H1 (cell line): ENCODE data around the gene VASP. TPM values are rescaled to one million over a fixed set of nuclear protein-coding genes. Genes with fewer than 3 reads are reported as not detected.

Source experiments
- CTCF ChIA-PET: fragments of 300-600 bp; sonication (Branson Sonifier 250); formaldehyde crosslinking; loops from one replicate; lab custom pipeline; 2021; ENCODE audit not compliant: partially characterized antibody; lab: Charles Lee
- POLR2A ChIA-PET: fragments of 300-600 bp; sonication (Branson Sonifier 250); formaldehyde crosslinking; loops from one replicate; lab custom pipeline; 2021; ENCODE audit warnings: inconsistent platforms; ENCODE audit not compliant: partially characterized antibody; lab: Charles Lee
- DNase-seq, 2 experiments: peaks; one replicate each; pipeline versions ENCODE4 v3.0.0 to v3.0.0-alpha.2; 2010 to 2022; ENCODE audit warnings: low spot score in 2 of 2, low read depth in 1 of 2, mixed read lengths in 1 of 2
- FAIRE-seq: peaks from 2 replicates; lab custom pipeline; 2011; peaks lifted over from hg19 to GRCh38; lab: Jason Lieb, UNC
- H2AFZ ChIP-seq: 2 replicates; pipeline ENCODE4 v1.8.1; 2012; ENCODE audit warnings: low read length, inconsistent platforms
- H2AK5ac ChIP-seq: 2 replicates; pipeline ENCODE4 v1.6.1; 2013; ENCODE audit warnings: low read depth, low read length
- H2BK120ac ChIP-seq: replicated peaks from 2 replicates; pipeline ENCODE3; 2013; ENCODE audit warnings: low read depth, low read length, inconsistent platforms
- H2BK12ac ChIP-seq: 2 replicates; pipeline ENCODE4 v1.6.1; 2013; ENCODE audit warnings: low read depth, low read length
- H2BK15ac ChIP-seq: 2 replicates; pipeline ENCODE4 v1.6.1; 2013; ENCODE audit warnings: low read length
- H2BK20ac ChIP-seq: 2 replicates; pipeline ENCODE4 v1.6.1; 2013; ENCODE audit warnings: low read length
- H2BK5ac ChIP-seq: 2 replicates; pipeline ENCODE4 v1.6.1; 2013; ENCODE audit warnings: low read depth, low read length
- H3K14ac ChIP-seq: 2 replicates; pipeline ENCODE4 v1.6.1; 2013; ENCODE audit warnings: inconsistent platforms; ENCODE audit not compliant: insufficient read length
- H3K18ac ChIP-seq: 2 replicates; pipeline ENCODE4 v1.6.1; 2013; ENCODE audit warnings: low read length; ENCODE audit errors: extremely low read depth
- H3K23ac ChIP-seq: 2 replicates; pipeline ENCODE4 v1.6.1; 2013; ENCODE audit warnings: inconsistent platforms; ENCODE audit not compliant: insufficient read length
- H3K23me2 ChIP-seq: 2 replicates; pipeline ENCODE4 v1.6.1; 2013; ENCODE audit warnings: low read depth, low read length
- H3K27ac ChIP-seq: 2 replicates; pipeline ENCODE4 v1.6.1; 2011; ENCODE audit warnings: low read depth, low read length, inconsistent platforms
- H3K27me3 ChIP-seq, 4 experiments: replicated peaks in 1 of 4; 1 replicate in 1 of 4; 2 replicates in 3 of 4; pipeline versions ENCODE4 v1.6.1 to v1.8.1; 2011 to 2013; ENCODE audit warnings: low read length in 3 of 4, mild to moderate bottlenecking in 3 of 4, inconsistent platforms in 2 of 4, mixed read lengths in 2 of 4, moderate library complexity in 1 of 4; ENCODE audit not compliant: control insufficient read depth in 3 of 4, insufficient read depth in 3 of 4; ENCODE audit errors: extremely low read depth in 1 of 4
- H3K36me3 ChIP-seq, 4 experiments: 2 replicates each; pipeline versions ENCODE4 v1.6.1 to v1.8.1; 2011 to 2013; ENCODE audit warnings: mild to moderate bottlenecking in 4 of 4, low read length in 3 of 4, moderate library complexity in 2 of 4, control low read depth in 1 of 4, inconsistent platforms in 1 of 4; ENCODE audit not compliant: insufficient read depth in 4 of 4, control insufficient read depth in 2 of 4
- H3K4ac ChIP-seq: replicated peaks from 2 replicates; pipeline ENCODE3; 2013; ENCODE audit warnings: low read length, low read depth, mixed read lengths, inconsistent platforms; ENCODE audit not compliant: insufficient read length
- H3K4me1 ChIP-seq, 4 experiments: replicated peaks in 1 of 4; 1 replicate in 1 of 4; 2 replicates in 3 of 4; pipeline versions ENCODE4 v1.6.1 to v1.8.1; 2011 to 2013; ENCODE audit warnings: low read length in 3 of 4, inconsistent platforms in 2 of 4, mixed read lengths in 1 of 4; ENCODE audit not compliant: insufficient read depth in 4 of 4, control insufficient read depth in 3 of 4
- H3K4me2 ChIP-seq, 2 experiments: 2 replicates each; pipeline versions ENCODE4 v1.6.1 to v1.8.1; 2011 to 2013; ENCODE audit warnings: low read depth in 2 of 2, low read length in 2 of 2, control low read depth in 1 of 2, inconsistent platforms in 1 of 2, mild to moderate bottlenecking in 1 of 2; ENCODE audit not compliant: insufficient read depth in 1 of 2
- H3K4me3 ChIP-seq, 4 experiments: fragments of 200-600, 300-600 bp in 1 of 4; sonication (generic), shearing (Covaris generic), sonication (Bioruptor Twin) in 1 of 4; 2 replicates each; pipeline versions ENCODE4 v1.5.1 to v1.8.1; 2011 to 2016; ENCODE audit warnings: low read length in 4 of 4, low read depth in 3 of 4, control low read depth in 2 of 4, inconsistent platforms in 2 of 4, mild to moderate bottlenecking in 2 of 4, mixed read lengths in 1 of 4, moderate library complexity in 1 of 4; ENCODE audit not compliant: insufficient read depth in 2 of 4; ENCODE audit errors: extremely low read depth in 1 of 4
- H3K56ac ChIP-seq: replicated peaks from 2 replicates; pipeline ENCODE3; 2013; ENCODE audit warnings: low read depth, mild to moderate bottlenecking, mixed read lengths, low read length, inconsistent platforms; ENCODE audit not compliant: insufficient read length
- H3K79me1 ChIP-seq: 2 replicates; pipeline ENCODE4 v1.6.1; 2013; ENCODE audit warnings: low read depth, low read length, control low read depth
- H3K79me2 ChIP-seq, 2 experiments: 2 replicates each; pipeline versions ENCODE4 v1.6.1 to v1.8.1; 2012 to 2013; ENCODE audit warnings: low read length in 2 of 2, mild to moderate bottlenecking in 2 of 2, inconsistent platforms in 1 of 2; ENCODE audit not compliant: insufficient read depth in 2 of 2, control insufficient read depth in 1 of 2
- H3K9ac ChIP-seq, 4 experiments: replicated peaks in 1 of 4; 1 replicate in 1 of 4; 2 replicates in 3 of 4; pipeline versions ENCODE4 v1.6.1 to v1.8.1; 2011 to 2013; ENCODE audit warnings: low read depth in 3 of 4, low read length in 3 of 4, control low read depth in 2 of 4, mild to moderate bottlenecking in 2 of 4, moderate library complexity in 2 of 4, inconsistent platforms in 1 of 4; ENCODE audit errors: extremely low read depth in 1 of 4
- H3K9me3 ChIP-seq, 2 experiments: 2 replicates each; pipeline versions ENCODE4 v1.6.1 to v1.8.1; 2012 to 2013; ENCODE audit warnings: mild to moderate bottlenecking in 2 of 2, moderate library complexity in 2 of 2, control low read depth in 1 of 2, inconsistent platforms in 1 of 2, low read depth in 1 of 2, low read length in 1 of 2, mixed read lengths in 1 of 2; ENCODE audit not compliant: insufficient read depth in 2 of 2
- H4K20me1 ChIP-seq, 2 experiments: replicated peaks in 1 of 2; 2 replicates each; pipeline versions ENCODE3 to v1.8.1; 2011 to 2013; ENCODE audit warnings: inconsistent platforms in 2 of 2, low read length in 2 of 2, mild to moderate bottlenecking in 1 of 2; ENCODE audit not compliant: insufficient read depth in 2 of 2, control insufficient read depth in 1 of 2
- H4K5ac ChIP-seq: 2 replicates; pipeline ENCODE4 v1.6.1; 2013; ENCODE audit warnings: low read length, low read depth, mixed read lengths, inconsistent platforms; ENCODE audit not compliant: insufficient read length
- H4K8ac ChIP-seq: 2 replicates; pipeline ENCODE4 v1.8.0; 2013; ENCODE audit warnings: mild to moderate bottlenecking, moderate library complexity, low read length, inconsistent platforms; ENCODE audit not compliant: insufficient read depth; ENCODE audit errors: extremely low read depth
- H4K91ac ChIP-seq: replicated peaks from 2 replicates; pipeline ENCODE3; 2013; ENCODE audit warnings: low read length, mixed read lengths, inconsistent platforms; ENCODE audit not compliant: insufficient read length
- HDAC2 ChIP-seq, 2 experiments: fragments of 300-600 bp in 1 of 2; sonication (generic) in 1 of 2; IDR thresholded peaks; 2 replicates each; pipeline ENCODE4 v1.6.1; 2011 to 2012; ENCODE audit warnings: low read depth in 2 of 2, low read length in 2 of 2, mild to moderate bottlenecking in 2 of 2, moderate library complexity in 2 of 2, borderline replicate concordance in 1 of 2, inconsistent platforms in 1 of 2
- TAF7 ChIP-seq: optimal IDR thresholded peaks from 2 replicates; pipeline ENCODE3; 2011; ENCODE audit warnings: low read depth, mild to moderate bottlenecking, inconsistent platforms, low read length, moderate library complexity, borderline replicate concordance
- WGBS, 2 experiments: shearing (Covaris generic) in 1 of 2; methylation state at CpG; one replicate each; pipeline versions ENCODE4 v1.1.6 to v1.1.7; 2013 to 2015; ENCODE audit warnings: low lambda C conversion rate in 2 of 2, mixed read lengths in 2 of 2, inconsistent platforms in 1 of 2, low coverage in 1 of 2, missing lambda C conversion rate in 1 of 2; ENCODE audit not compliant: insufficient replicate concordance in 2 of 2, insufficient coverage in 1 of 2, insufficient read length in 1 of 2; ENCODE audit errors: extremely low coverage in 1 of 2, missing lambda C conversion rate in 1 of 2; 5-methylcytosine and 5-hydroxymethylcytosine counted together
- polyA plus RNA-seq, 7 experiments: library from polyadenylated mRNA; depleted of rRNA in 3 of 7; stranded (reverse) in 5 of 7; unstranded in 2 of 7; fragments of >200 nt in 5 of 7; fragments of 200-250 nt in 2 of 7; gene quantifications; 1 replicate in 5 of 7; 2 replicates in 1 of 7; 4 replicates in 1 of 7; pipeline versions ENCODE4 v1.2.1 to v1.2.3, GENCODE V29; 2011 to 2013; ENCODE audit warnings: missing spikeins in 2 of 7, mixed read lengths in 2 of 7
- total RNA-seq: library from RNA; stranded (reverse); fragmentation: NEBNext Ultra II Directional; extraction: Animal tissue kit (Norgen Biotek cat#: 25700); gene quantifications from 2 replicates; pipeline ENCODE4 v1.2.1, GENCODE V29; 2021

The VASP gene
- total and polyA plus RNA-seq, 2 of the 8 experiments (the other 6 are each of a cell fraction or from before 2014, with no cell fraction given): 89.7 to 135 TPM

DNA sequence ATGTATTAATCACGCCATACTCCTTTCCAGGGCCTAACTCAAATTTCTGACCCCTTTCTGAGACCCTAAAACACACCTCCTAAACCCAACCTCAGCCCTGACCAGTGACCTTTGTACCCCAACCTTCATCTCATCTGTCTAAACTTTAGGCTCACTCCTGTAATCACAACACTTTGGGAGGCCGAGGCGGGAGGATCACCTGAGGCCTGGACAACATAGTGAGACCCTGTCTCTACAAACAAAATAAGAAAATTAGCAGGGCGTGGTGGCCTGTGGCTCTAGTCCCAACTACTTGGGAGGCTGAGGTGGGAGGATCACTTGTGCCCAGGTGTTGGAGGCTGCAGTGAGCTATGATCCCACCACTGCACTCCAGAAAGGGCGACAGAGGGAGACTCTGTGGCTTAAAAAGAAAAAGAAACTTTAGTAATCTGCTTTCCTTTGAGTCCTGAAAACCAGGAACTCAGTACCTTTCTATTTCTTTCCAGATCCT, 15.1 kb upstream of the VASP start:
- Histone ChIP-seq H3K9me3 (no peaks in the 10 kb centered on the region), H3K4me3 (peak overlapping the region; percentile 24 to 71 (median 46); a peak in 5 of 8 replicates), H3K23ac (no peak overlapping the region), H3K4me2 (peak overlapping the region; percentile 38 to 79), H3K36me3 (peaks cover 0 to 2% (median 0%) of the 10 kb centered on the region in 4 experiments; a peak in 2 of 8 replicates), H3K9ac (no peak overlapping the region), H2BK20ac (no peak overlapping the region), H2BK5ac (no peak overlapping the region), H3K4ac (no peak overlapping the region), H3K18ac (no peak overlapping the region), H2BK120ac (no peak overlapping the region), H3K27ac (no peak overlapping the region), H2AK5ac (no peak overlapping the region), H4K20me1 (peaks cover 0 to 10% of the 10 kb centered on the region in 2 experiments), H3K79me2 (no peaks in the 10 kb centered on the region), H4K91ac (no peak overlapping the region), H2BK15ac (no peak overlapping the region), H3K56ac (no peak overlapping the region), H2AFZ (no peak overlapping the region), H2BK12ac (no peak overlapping the region), H4K8ac (no peak overlapping the region), H3K23me2 (peaks cover 4% of the 10 kb centered on the region; the same call in 1 of the 2 replicates), H3K27me3 (peaks cover 0 to 4% (median 0%) of the 10 kb centered on the region in 4 experiments; a peak in 2 of 7 replicates), H3K4me1 (peaks cover 0 to 4% (median 2%) of the 10 kb centered on the region in 4 experiments; a peak in 4 of 7 replicates), H3K79me1 (no peaks in the 10 kb centered on the region), H4K5ac (no peak overlapping the region), H3K14ac (no peak overlapping the region)
- 87% methylated on average over 5 of the region's 5 CpGs; no CpG with 5 or more reads in 1 of the 2 experiments for WGBS, 2 experiments
- DNase-seq: no peak
- no peak for TF ChIP-seq TAF7
- peak in 1 of 2 experiments; percentile 23; a peak in 1 of 4 replicates for TF ChIP-seq HDAC2 (IDR thresholded peaks at IDR 0.05; ENCODE audit: borderline replicate concordance in 1 of 2, low read depth in 2 of 2, low read length in 2 of 2)
- ChIA-PET POLR2A (interaction anchor here (0.6 to 4.6 kb wide), 4 partner anchors 14 to 25 kb away, joined by 3 to 25 read pairs (median 4); partner anchors contain the start of genes FOSB and VASP), CTCF (interaction anchor here (0.6 to 1.5 kb wide), 2 partner anchors 15 to 77 kb away, joined by 4 to 5 read pairs; no protein-coding TSS in a partner anchor)
- FAIRE-seq: no peak
